Hypothalamus (tissue), 51 donors: ENCODE data around the gene TMEM145.
A peak's percentile ranks its signal among the peaks of the same experiment; 100 is the strongest.
"Not testable (repeated sequence)": the region's sequence is repeated elsewhere in the genome, so short reads cannot be mapped to it uniquely, and the experiment has no call there.

Source experiments
- DNase-seq, 51 donors: peaks; one replicate each; lab custom pipeline; 2025; lab: John Stamatoyannopoulos, UW

TMEM145 gene

DNA sequence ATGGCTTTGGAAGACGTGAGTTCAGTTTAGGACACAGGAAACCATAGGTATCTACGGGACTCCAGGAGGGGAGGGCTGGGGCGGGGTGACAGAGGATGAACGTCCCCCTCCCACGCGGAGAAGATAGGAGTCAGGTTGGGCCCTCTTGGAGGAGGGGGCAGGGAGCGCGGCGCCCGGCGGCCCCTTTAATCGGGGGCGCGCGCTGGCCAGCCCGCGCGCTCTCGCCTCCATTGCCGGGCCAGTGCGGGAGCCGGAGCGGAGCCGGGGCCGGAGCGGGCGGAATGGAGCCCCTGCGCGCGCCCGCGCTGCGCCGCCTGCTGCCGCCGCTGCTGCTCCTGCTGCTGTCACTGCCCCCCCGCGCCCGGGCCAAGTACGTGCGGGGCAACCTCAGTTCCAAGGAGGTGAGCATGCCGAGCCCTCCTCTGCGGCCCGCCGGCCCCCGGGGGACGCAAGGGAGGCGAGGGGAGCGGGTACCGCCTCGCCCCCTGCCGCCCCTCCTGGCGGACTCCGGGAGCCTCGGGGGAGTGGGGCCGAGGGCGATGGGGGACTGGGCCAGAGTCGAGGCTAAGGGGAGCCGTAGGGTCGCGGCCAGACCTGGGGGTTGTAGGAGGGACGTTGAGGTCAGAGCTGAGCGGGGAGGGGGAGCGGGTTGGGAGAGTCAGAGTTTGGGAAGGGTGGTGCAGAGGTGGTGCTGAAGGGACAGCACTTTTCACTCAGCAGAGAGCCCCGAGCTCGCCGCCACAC, at the start of gene TMEM145:
Gene TMEM145, plus strand, starts transcription at position 214 of the 744 bp plus-strand sequence. Its CDS starts 68 bp downstream, at position 282.
- peak in 42 of 51 donors; percentile 8 to 76 (median 37) for DNase-seq

GRCh38 chr19:42266105-42266504, 47.0 kb upstream of the TMEM145 start:
- not testable (repeated sequence) for DNase-seq

DNA sequence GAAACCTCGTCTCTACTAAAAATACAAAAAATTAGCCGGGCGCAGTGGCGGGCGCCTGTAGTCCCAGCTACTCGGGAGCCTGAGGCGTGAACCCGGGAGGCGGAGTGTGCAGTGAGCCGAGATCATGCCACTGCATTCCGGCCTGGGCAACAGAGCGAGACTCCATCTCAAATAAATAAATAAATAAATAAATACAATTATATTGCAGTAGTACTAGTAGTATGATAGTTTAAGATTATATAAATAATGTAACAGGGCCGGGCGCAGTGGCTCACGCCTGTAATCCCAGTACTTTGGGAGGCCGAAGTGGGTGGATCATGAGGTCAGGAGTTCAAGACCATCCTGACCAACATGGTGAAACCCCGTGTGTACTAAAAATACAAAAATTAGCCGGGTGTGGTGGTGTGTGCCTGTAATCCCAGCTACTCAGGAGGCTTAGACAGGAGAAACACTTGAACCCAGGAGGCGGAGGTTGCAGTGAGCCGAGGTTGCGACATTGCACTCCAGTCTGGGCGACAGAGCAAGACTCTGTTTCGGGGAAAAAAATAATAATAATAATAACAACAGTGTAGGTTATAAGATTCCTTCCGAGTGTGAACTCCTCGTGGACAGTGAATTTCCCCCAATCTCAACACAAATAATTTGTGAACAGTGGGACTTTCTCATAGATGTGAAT, 46.0 kb upstream of the TMEM145 start:
- not testable (repeated sequence) for DNase-seq

DNA sequence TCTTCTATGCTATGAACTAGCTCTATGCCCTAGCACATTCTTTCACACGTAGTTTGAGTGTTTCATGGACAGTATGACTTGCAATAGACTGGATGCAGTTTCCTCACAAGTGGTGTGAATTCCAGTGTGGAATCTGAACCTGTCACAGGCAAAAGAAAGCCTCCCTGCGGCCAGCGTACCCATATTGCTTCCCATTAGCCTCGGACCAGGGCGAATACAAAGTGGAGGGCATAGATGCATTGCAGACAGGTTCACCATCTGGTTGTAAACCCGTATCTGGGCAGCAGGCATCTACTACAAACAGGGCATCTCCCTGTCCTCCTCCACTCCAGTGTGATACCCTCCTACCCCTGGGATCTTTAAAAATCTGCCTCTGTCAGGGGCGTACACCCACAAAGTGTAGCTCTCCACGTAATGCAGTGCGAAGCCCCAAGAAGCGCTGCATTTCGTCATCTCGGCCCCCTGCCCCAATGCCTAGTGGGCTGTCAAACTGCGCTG, 45.4 kb upstream of the TMEM145 start:
- DNase-seq, result no peak

DNA sequence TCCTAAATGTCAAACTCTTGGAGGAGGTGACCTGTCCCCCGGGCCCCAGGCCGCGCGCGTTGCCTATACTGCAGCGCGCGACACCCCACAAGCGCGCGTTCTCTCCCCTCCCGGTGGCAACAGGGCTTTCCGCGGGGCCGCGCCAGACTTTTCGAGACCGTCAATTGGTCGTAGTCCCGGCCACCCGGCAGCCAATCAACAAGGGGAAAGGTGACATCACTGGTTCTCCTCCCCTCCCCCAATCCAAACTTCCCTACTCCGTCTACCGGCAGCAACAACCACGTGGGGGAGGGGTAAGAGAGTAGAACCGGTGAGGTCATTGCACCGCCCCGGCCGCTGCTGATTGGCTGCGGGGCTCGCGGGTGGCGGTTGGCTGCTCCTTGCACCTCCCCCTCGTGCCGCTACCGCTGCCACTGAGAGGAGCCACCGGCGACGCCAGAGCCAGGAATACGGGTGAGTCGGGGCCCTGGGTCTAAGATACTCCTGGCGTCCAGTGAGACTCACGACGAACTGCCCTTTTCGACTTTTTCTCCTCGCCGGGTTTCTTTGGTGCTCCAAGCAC, 44.9 kb upstream of the TMEM145 start:
- DNase-seq, result peak; percentile 95 to 100 (median 99)

DNA sequence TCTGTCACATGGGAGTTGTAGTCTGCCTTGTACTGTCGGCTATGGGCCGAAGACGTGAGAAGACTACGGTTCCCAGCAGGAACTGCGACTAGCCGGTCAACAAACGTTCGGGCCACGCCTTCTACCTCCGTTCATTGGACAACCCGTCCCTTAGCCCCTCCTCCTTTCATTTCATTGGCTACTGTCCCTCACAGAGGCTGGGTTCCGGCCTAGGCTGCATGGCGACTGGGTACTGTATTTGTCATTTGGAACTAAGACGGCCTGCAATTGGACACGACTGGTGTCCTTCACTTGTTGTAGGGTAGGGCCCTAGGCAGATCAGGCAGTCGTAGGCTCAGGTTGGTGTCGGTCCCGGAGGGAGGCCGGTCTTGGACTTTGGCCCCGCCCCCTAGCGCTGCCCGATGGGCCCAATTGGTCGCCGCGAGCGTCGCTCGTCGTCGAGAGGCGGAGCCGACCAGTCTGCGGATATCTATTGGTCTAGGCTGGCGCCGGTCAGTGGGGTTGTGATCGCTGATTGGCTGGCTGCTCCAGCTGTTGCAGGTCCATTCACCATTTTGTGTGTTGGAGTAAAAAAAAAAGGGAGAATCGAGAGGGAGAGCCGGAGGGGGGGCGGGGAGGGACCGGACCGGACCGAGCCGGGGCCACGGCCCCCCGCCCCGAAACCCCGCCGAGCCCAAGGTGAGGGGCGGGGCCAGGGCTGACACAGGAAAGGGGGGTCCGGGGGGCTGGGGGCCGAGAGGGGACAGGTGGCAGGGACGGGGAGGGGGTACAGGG, 44.2 kb upstream of the TMEM145 start, which contains the start of gene CIC:
Gene CIC, plus strand, starts transcription at position 549 of the 774 bp plus-strand sequence. CDS start 2,532 bp downstream, outside the sequence.
- peak; percentile 91 to 100 (median 100) for DNase-seq

DNA sequence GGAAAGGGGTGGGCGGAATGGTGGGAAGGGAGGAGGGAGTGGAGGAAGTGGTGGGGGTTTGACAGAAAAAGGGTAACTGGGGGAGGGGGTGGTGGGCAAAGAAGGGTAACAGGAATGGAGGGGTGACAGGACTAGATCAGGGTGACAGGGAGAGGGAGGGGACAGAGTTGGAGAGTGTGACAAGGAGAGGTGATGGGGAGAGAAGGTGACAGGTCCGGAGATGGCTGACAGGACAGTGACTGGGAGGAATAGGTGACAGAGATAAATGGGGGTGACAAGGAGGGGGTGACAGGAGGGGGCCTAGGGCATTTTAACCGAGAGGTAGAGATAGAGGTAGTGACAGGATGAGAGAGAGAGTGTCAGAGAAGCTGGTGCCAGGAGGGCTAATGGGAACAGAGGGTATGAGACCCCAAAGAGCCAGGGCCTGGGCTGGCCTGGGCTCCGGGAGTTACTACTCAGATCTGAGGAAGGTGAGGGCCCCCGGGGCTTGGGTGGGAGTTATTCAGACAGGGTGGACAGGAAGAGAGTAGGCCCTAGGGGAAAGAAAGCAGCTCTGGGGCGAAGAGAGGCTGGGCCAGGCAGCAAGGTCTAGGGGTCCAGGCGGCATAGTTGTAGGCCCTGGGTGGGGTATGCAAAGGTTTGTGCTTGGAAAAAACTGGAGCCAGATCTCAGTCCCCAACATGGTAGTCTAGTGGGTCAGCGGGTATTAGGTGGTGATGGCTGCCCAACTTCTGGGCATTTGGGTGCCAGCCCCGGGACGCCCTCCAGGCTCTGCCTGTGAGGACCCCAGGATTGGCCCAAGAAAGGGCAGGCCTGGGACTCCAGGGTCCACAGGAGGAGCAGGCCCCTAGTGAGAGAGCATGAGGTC, 43.4 kb upstream of the TMEM145 start:
- peak in 2 of 51 donors; percentile 13 to 55 for DNase-seq

DNA sequence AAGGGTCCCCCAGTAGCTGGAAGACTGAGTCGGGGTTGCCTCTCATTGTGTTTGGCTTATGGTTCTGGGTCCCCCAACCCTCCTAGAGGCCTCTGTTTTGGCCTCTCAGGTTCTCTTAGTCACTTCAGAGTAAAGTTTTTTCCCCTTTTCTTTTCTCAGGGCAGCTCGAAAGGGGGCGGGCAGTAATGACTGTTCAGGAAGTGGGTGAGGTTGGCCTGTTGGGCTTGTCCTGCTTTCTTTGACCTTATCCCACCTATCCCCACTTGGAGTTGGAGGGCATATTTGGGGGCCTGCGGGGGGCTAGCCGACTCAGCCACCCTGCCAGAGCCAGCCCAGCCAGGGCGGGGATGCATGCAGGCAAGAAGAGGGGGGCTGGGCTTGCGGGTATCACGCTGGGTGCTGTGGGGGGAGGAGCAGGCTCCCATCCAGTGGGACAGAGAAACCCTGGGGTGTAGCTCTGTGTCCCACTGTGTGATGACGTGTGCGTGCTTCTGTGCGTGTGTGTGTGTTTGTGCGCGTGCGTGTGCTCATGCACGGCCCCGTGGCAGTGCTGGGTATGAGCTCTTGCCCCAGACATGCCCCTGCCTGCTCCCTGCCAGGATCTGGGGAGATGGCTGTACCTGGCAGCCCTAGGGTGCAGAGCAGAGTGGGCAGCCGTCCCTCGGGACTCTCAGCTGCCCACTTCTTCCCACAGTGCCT, 42.6 kb upstream of the TMEM145 start:
- DNase-seq, result peak in 26 of 51 donors; percentile 12 to 80 (median 49)

DNA sequence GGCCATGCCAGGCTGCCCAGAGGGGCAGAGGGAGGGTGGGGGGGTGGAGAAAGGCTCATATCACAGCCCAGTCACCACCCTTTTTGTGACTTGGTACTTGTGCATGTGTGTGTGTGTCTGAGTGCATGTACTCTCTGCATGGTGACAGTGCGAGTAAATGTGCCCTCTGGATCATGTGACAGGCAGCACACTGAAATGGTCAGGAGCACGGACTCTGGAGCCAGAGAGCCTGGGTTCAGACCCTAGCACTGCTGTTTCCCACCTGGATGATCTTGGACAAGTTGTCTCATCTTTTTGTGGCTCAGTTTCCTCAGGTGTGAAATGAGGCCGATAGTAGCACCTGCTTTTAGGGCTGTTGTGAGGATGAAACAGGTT, 42.1 kb upstream of the TMEM145 start:
- DNase-seq, result peak in 1 of 51 donors; percentile 47

DNA sequence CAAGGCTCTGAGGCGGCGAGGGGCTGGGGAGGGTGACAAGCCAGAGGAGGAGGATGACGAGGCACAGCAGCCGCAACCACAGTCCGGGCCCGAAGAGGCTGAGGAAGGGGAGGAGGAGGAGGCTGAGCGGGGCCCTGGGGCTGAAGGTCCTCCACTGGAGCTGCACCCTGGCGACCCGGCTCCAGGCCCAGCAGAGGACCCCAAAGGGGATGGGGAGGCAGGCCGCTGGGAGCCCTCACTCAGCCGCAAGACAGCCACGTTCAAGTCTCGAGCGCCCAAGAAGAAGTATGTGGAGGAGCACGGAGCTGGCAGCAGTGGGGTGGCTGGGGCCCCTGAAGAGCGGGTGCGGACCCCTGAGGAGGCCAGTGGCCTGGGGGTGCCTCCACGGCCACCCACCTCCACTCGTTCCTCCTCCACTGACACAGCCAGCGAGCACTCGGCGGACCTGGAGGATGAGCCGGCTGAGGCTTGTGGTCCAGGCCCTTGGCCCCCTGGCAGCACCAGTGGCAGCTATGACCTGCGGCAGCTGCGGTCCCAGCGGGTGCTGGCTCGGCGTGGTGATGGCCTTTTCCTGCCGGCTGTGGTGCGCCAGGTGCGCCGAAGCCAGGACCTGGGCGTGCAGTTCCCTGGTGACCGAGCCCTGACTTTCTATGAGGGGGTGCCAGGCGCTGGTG, 41.1 kb upstream of the TMEM145 start:
- no peak for DNase-seq

GRCh38 chr19:42272535-42272897, 40.6 kb upstream of the TMEM145 start:
- no peak for DNase-seq

GRCh38 chr19:42272989-42273406, 40.1 kb upstream of the TMEM145 start:
- no peak for DNase-seq

DNA sequence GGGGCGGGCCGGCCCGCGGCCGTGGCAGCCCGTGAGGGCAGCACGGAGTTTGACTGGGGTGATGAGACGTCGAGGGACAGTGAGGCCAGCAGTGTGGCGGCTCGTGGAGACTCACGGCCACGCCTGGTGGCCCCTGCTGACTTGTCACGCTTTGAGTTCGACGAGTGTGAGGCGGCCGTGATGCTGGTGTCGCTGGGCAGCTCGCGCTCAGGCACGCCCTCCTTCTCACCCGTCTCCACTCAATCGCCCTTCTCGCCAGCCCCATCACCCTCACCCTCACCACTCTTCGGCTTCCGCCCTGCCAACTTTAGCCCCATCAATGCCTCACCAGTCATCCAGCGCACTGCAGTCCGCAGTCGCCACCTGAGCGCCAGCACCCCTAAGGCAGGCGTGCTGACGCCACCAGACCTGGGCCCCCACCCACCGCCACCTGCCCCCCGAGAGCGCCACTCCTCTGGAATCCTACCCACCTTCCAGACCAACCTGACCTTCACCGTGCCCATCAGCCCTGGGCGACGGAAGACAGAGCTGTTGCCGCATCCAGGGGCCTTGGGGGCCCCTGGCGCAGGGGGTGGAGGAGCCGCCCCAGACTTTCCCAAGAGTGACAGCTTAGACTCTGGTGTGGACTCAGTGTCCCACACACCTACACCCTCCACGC, 39.6 kb upstream of the TMEM145 start:
- no peak for DNase-seq

GRCh38 chr19:42274065-42274682, 38.9 kb upstream of the TMEM145 start:
- no peak for DNase-seq

DNA sequence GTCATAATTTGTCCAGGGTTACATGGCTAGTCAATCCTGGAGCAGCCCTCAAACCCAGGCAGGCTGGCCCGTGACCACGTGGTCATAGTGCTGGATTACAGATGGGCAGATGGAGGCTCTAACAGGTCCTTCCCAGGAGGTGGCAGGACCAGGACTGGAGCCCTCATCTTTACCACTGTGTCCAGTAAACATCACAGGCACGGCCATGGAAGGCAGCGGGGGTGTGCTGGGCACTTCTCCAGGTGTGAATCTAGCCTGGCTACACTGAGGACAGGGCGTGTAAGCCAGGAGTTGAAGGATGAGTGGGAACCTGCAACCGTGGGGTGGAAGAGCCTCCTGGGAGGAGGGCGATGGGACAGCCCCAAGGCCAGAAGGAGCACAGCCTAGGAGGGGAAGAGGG, 38.0 kb upstream of the TMEM145 start:
- DNase-seq, result no peak

GRCh38 chr19:42275517-42275916, 37.6 kb upstream of the TMEM145 start:
- DNase-seq, result no peak

GRCh38 chr19:42276284-42276683, 36.8 kb upstream of the TMEM145 start:
- DNase-seq, result no peak

GRCh38 chr19:42276821-42277220, 36.3 kb upstream of the TMEM145 start:
- DNase-seq, result no peak
